Stimulated activated CD8-positive, alpha-beta memory T cell treated with anti-CD3 and anti-CD28 coated beads, Interleukin-2, amount 100 ng/mL, for 1 hour (primary cell): ENCODE data around the gene KLHL30.
"Not testable (repeated sequence)": the region's sequence is repeated elsewhere in the genome, so short reads cannot be mapped to it uniquely, and the experiment has no call there.

ENCODE experiments used
- DNase-seq, 2 donors: peaks; one replicate each; pipeline ENCODE4 v3.0.0-alpha.2; 2020; ENCODE audit warnings: low read depth in 2 of 2

The KLHL30 gene

DNA sequence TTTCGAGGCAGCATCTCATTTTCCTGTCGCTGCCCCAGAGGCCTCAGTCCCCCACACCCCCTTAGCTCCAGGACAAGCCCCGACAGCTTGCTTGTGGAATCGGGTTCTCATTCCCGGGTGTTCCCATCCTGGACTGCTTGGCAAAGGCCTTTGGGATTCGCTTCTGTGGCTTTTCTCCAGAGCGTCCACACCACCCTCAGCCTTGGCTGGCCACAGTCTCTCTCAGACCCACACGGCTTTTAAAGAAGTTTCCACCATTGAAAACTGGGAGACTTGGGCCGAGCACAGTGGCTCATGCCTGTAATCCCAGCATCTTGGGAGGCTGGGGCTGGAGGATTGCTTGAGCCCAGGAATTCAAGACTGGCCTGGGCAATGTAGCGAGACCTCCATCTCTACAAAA lies 35.6 kb upstream of the KLHL30 start:
- DNase-seq: no peak

GRCh38 chr2:238103465-238104225 lies 34.8 kb upstream of the KLHL30 start:
- DNase-seq: no peak

GRCh38 chr2:238104226-238104690 lies 34.2 kb upstream of the KLHL30 start:
- no peak for DNase-seq

- no peak for DNase-seq
These were observed 33.6 kb upstream of the KLHL30 start for GRCh38 chr2:238104691-238105371.

DNA sequence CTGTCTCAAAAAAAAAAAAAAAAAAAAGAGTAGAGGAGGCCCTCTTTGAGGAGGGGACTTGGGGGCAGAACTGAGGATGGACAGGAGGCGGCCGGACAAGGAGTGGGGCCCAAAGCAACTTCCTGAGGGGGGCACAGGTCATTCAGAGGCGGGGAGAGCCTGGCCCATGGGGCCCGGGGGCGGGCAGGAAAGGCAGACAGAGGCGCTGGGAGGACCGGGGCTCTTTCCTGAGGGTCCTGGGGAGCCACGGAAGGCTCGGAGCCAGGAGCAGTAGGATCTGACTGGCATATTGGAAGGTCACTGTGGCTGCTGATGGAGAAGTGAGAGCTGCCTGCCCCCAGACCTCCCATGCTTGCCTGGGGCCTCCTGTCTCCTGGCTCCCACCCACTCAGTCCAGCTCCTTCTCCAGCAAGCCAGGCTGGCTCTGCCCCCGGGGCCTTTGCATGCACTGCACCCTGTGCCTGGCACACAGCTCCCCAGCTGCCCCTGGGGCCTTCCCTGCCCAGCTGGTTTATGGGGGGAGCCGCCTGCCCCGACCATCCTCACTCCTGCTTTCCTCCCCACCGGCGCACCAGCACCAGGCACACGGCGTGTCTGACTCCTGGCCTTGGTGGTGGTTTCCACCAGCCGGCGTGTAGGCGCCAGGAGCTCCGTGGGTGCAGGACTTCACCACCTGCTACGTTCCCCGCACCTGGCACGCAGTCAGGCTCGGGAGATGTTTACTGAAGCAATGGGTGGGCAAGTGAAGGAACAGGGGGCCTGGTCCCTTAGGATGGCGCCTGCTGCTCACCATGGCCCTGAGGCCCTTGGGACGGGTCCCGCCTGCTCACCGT lies 32.7 kb upstream of the KLHL30 start:
- no peak for DNase-seq

GRCh38 chr2:238106339-238106697 lies 32.1 kb upstream of the KLHL30 start:
- DNase-seq: no peak

DNA sequence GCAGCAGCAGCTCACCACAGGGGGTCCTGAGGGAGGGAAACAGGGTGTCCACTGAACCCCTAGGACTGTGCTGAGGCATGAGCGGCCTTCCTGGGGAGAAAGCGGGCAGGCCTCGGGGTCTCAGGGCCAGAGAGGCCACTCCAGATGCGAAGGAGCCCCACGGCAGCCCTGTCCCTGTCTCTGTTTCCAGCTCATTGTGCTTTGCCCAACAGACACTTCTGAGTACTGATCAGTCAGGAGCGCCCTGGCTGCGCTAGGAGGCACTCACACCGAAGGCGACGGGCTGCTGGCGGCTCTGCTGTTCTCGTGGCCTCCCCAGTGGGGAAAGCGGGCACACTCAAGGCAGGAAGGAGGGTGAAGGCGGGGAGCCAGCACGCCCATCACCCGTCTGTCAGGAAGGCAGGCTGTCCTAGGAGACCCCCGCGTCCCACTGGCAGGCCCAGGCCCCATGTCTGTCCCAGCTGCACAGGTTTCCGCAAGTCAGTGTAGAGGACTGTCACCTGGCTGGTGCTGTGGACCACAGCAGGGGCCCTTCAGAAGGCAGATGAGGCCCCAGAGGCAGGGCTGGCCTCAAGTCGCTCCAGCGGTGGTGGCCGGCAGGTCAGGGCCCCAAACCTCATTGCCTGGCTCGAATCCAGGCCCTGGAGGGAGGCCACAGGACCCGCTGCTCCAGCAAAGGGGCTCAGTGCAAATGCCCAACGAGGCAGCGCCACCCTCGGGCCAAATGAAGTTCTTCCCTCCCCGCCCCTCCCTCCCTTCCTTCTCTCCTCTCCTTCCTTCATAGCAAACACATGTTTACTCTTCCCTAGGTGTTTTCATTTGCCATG lies 31.6 kb upstream of the KLHL30 start:
- no peak for DNase-seq

GRCh38 chr2:238107525-238108422 lies 30.7 kb upstream of the KLHL30 start:
- DNase-seq: no peak

- no peak for DNase-seq
These were observed 29.9 kb upstream of the KLHL30 start for GRCh38 chr2:238108423-238109183.

- no peak for DNase-seq
These were observed 24.9 kb upstream of the KLHL30 start for GRCh38 chr2:238113611-238114010.

- DNase-seq: no peak
These were observed 24.1 kb upstream of the KLHL30 start for GRCh38 chr2:238114331-238114841.

DNA sequence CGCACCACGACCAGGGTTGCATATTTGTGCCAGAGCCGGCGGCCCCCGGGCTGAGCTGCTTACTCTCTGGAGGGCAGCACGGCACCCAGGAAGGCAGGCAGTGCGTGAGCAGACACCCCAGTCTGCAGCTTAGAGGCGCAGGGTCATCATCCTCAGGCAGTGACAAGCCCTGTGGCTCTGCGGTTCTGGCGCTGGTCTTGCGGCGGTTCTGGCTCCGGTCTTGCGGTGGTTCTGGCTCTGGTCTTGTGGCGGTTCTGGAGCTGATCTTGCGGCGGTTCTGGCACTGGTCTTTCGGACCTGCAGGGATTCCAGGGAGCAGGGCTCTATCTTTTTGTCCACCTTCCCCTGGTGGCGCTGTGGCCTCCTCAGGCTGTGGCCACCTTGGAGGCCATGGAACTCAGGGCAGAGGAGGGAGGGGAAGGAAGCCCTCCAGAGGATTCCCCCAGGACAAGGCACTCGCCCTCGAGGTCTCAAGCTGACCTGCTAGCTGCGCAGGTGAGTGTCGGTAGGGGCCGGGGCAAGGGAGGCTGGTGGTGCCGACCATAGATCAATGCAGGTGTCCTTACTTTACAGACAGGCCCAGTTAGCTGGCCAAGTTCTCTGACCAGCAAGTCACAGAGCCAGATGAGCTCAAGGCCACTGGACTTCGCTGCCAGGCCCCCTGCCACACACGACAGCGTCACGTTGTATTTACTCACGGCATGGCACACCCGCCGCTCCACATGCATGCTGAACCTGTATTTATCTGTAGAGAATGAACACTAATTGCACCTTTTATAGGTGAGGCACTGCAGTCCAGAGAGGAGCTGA lies 23.4 kb upstream of the KLHL30 start:
- no peak for DNase-seq

GRCh38 chr2:238115709-238116108 lies 22.8 kb upstream of the KLHL30 start:
- DNase-seq: not testable (repeated sequence)

DNA sequence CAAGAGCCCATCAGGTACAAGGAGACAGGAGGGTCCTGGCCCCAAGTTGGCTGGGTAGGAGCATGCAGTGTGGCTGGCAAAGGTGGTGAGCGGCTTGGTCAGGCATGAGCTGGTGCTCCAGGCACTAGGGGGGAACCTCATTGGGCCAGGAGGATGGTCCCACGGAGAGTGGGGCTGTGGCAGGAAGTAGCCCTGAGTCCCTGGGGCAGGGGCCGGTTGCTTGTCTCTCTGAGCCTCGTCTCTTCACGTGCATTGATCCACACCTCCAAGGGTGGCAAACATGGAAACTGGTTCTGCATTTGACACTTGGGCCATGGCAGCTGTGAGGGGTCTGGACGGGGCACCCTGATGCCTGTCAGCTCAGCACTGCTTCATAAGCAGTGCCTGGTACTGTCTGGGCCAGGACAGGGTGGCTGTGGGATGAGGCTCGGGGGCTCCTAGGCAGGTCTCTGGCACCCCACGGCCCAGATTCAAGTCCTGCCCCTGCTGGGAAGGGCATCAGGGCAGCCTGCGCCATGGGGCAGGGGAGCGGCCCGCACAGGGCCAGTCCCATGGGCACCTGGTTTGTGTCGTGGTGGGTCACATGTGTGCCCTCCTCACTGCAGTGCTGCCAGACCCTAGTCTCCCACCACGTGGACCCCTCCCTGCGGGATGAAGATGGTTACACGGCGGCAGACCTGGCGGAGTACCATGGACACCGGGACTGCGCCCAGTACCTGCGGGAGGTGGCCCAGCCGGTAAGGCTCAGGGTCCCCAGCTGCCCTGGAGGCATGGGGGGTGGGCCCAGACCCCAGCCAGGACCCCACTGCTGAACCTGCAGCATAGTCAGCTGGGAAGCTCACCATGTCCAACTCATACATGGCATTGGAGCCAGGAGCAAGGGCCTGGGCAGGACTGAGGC lies 21.9 kb upstream of the KLHL30 start:
- no peak for DNase-seq

DNA sequence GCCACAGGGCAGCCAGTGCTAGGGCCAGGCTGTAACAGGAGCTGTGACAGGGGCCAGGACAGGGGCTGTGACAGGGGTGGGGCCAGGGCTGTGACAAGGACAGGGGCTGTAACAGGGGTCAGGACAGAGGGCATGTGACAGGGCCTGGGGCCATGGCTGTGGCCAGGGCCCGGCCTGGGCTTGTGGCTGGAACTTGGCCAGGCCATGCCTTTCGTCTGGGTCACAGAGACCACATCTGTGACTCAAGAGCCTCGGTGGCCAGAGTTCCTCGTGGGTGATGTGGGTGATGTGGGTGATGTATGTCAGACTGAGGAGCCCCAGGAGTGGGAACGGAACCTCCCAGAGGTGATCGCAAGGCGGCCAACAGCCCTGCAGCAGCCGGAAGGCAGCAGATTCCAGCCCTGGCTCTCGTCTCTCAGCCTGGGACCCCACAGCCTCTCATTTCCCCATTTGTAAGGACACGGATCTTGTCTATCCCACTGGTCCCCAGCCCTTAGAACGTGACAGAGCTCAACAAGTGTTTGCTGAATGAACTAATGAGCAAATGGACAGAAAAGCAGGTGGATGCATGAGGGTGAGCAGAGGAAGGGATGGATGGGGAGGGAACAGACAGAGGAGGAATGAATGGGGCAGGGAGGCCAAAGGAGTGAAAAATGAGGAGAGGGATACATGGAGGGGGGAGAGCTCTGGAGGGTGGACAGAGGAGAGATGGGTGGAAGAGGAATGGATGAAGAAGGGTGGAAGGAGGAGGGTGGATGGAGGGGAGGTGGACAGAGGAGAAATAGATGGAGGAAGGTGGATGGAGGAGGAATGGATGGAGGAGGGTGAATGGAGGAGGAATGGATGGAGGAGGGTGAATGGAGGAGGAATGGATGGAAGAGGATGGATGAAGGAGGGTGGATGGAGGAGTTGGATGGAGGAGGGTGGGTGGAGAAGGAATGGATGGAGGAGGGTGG lies 21.0 kb upstream of the KLHL30 start:
- DNase-seq: no peak

GRCh38 chr2:238119756-238120462 lies 18.6 kb upstream of the KLHL30 start:
- DNase-seq: no peak
